Sigmoid colon (tissue), 7 donors: ENCODE results near the gene LCP1. TPM values are rescaled to one million over a fixed set of nuclear protein-coding genes. Genes with fewer than 3 reads are reported as not detected.

Source experiments
- DNase-seq: peaks from one replicate; pipeline ENCODE4 v3.0.0-alpha.2; 2019
- H3K27ac ChIP-seq, 4 donors: fragments of 200-600 bp; sonication (generic); one replicate each; pipeline ENCODE4 v1.5.1; 2016 to 2019; ENCODE audit warnings: mild to moderate bottlenecking in 1 of 4
- H3K27me3 ChIP-seq, 3 donors: fragments of 200-600 bp; sonication (generic); one replicate each; pipeline ENCODE4 v1.5.1; 2019; ENCODE audit warnings: mild to moderate bottlenecking in 1 of 3
- H3K36me3 ChIP-seq, 4 donors: fragments of 200-600 bp; sonication (generic); one replicate each; pipeline ENCODE4 v1.5.1; 2016 to 2019
- H3K4me1 ChIP-seq, 4 donors: fragments of 200-600 bp; sonication (generic); one replicate each; pipeline ENCODE4 v1.5.1; 2017 to 2019
- H3K4me3 ChIP-seq, 4 donors: fragments of 200-600 bp; sonication (generic); one replicate each; pipeline ENCODE4 v1.5.1; 2017 to 2019; ENCODE audit warnings: mild to moderate bottlenecking in 2 of 4, moderate library complexity in 1 of 4
- H3K9me3 ChIP-seq, 4 donors: fragments of 200-600 bp in 3 of 4; sonication (generic) in 3 of 4; one replicate each; pipeline versions ENCODE4 v1.5.1 to v1.6.1; 2013 to 2019
- CTCF ChIP-seq, 4 experiments: fragments of 450-650 bp in 3 of 4; fragments of 200-600 bp in 1 of 4; IDR thresholded peaks; one replicate each; pipeline ENCODE4 v1.5.1; 2016 to 2019; ENCODE audit warnings: antibody characterized with exemption in 4 of 4, mild to moderate bottlenecking in 3 of 4, moderate library complexity in 2 of 4
- EP300 ChIP-seq, 4 donors: sonication (generic); formaldehyde crosslinking; IDR thresholded peaks; one replicate each; pipeline ENCODE4 v1.6.1; 2017; ENCODE audit warnings: antibody characterized with exemption in 4 of 4
- POLR2A ChIP-seq, 2 donors: fragments of 450-650 bp; IDR thresholded peaks; one replicate each; pipeline ENCODE4 v1.6.1; 2016; ENCODE audit warnings: antibody characterized with exemption in 2 of 2, mild to moderate bottlenecking in 2 of 2, moderate library complexity in 2 of 2
- POLR2AphosphoS5 ChIP-seq, 4 donors: sonication (generic); formaldehyde crosslinking; IDR thresholded peaks; one replicate each; pipeline ENCODE4 v1.6.1; 2017; ENCODE audit warnings: antibody characterized with exemption in 4 of 4
- WGBS, 2 donors: extraction: QIAGEN DNeasy Blood & Tissue Kit; methylation state at CpG; one replicate each; pipeline ENCODE4 v1.1.7; 2013; 5-methylcytosine and 5-hydroxymethylcytosine counted together
- intact Hi-C: fragments of 100-400 bp; cut with DNase I; formaldehyde crosslinking; loops from one replicate; pipeline ENCODE4 v1.15.1; 2023
- polyA plus RNA-seq, 3 donors: library from polyadenylated mRNA; stranded (reverse); fragments of 200-250 nt; gene quantifications; one replicate each; pipeline ENCODE4 v1.2.3, GENCODE V29; 2013
- total RNA-seq, 4 donors: library from RNA; depleted of rRNA; stranded (reverse); fragments of >200 nt; gene quantifications; one replicate each; pipeline ENCODE4 v1.1.0, GENCODE V29; 2016
- donor health status: healthy with polysubstance abuse.
- donor health status: Bipolar disorder and iron deficiency.
- donor health status: healthy.

Gene LCP1
- total and polyA plus RNA-seq, 7 donors = 10.0 to 112 (median 27.4) TPM

- intact Hi-C loops = no loop called here
- H3K27ac ChIP-seq = no peak overlapping the region
- WGBS, 2 donors = 90% methylated on average over 9 of the region's 9 CpGs
- no peaks in the 10 kb centered on the region for H3K27me3 ChIP-seq
- H3K4me1 ChIP-seq = no peaks in the 10 kb centered on the region
- no peak for DNase-seq
- H3K4me3 ChIP-seq = no peak overlapping the region
- H3K9me3 ChIP-seq = no peaks in the 10 kb centered on the region
- H3K36me3 ChIP-seq = no peaks in the 10 kb centered on the region
- TF ChIP-seq CTCF (IDR thresholded peaks at IDR 0.05) = no peak
- TF ChIP-seq EP300 (IDR thresholded peaks at IDR 0.05) = no peak
- TF ChIP-seq POLR2A (IDR thresholded peaks at IDR 0.05) = no peak
- no peak for TF ChIP-seq POLR2AphosphoS5 (IDR thresholded peaks at IDR 0.05)
These were observed 67.4 kb downstream of the LCP1 start for GRCh38 chr13:46114613-46115012.

DNA sequence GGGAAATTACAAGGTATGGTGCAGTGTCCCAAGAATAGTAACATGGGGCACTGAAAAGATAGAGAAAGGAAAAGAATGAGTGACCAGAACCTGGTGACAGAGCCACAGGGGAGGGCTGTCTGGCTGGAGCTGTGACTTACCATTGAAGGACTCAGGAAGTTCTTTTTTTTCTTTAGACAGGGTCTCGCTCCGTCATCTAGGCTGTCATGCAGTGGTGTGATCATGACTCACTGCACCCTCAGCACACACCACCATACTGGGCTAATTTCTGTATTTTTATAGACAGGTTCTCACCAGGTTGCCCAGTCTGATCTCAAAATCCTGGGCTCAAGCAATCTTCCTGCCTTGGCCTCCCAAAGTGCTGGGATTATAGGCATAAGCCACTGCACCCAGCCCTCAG lies 68.4 kb downstream of the LCP1 start:
- Histone ChIP-seq H3K36me3 (no peaks in the 10 kb centered on the region), H3K27me3 (no peaks in the 10 kb centered on the region), H3K4me1 (no peaks in the 10 kb centered on the region), H3K27ac (no peak overlapping the region), H3K4me3 (no peak overlapping the region), H3K9me3 (no peaks in the 10 kb centered on the region)
- WGBS, 2 donors = 85 to 87% methylated on average over 2 of the region's 2 CpGs
- no peak for DNase-seq
- TF ChIP-seq POLR2AphosphoS5 (IDR thresholded peaks at IDR 0.05) (no peak), POLR2A (IDR thresholded peaks at IDR 0.05) (no peak), EP300 (IDR thresholded peaks at IDR 0.05) (no peak), CTCF (IDR thresholded peaks at IDR 0.05) (no peak)
- intact Hi-C loops = no loop called here

DNA sequence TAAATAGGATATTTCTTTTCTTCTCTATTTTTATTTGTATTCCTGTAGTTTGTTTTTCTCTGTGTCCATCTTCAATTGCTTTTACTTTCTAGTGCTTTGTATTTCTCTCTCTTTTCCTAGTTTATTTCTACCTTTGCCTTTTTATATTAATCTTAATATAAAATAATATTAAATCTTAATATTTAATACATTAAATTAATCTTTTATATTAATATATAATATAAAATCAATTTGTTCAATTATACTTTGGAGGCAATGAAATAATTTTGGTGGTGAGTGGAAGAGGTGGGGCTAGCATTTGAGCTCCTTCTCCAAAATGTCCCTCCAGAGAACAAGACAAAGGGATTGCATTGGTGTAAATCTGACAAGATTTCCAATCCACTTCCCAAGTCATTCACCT lies 70.8 kb downstream of the LCP1 start:
- no peak for TF ChIP-seq POLR2A (IDR thresholded peaks at IDR 0.05)
- TF ChIP-seq CTCF (IDR thresholded peaks at IDR 0.05) = no peak
- no peak for TF ChIP-seq POLR2AphosphoS5 (IDR thresholded peaks at IDR 0.05)
- no peak for TF ChIP-seq EP300 (IDR thresholded peaks at IDR 0.05)
- DNase-seq = no peak
- Histone ChIP-seq H3K9me3 (no peaks in the 10 kb centered on the region), H3K36me3 (no peaks in the 10 kb centered on the region), H3K27me3 (no peaks in the 10 kb centered on the region), H3K27ac (no peak overlapping the region), H3K4me1 (no peaks in the 10 kb centered on the region), H3K4me3 (no peak overlapping the region)
- intact Hi-C loops = no loop called here

DNA sequence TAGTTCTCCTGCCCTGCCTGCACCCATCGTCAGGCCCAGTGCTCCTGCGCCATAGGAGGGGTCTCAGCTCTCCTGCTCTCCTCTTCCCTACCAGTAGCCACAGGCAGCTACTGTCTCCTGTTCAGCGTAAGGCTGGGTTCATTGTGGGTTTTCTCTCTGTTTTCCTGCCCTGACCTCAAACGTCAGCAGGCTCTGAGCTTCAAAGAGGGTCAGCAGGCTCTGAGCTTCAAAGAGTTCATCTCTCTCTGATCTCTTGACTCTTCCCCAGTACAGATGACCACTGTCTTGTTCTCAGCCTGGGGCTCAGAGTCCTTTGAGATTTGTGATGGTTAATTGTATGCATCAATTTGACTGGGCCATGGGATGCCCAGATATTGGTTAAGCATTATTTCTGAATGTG lies 72.5 kb downstream of the LCP1 start:
- WGBS, 2 donors = 50 to 70% methylated on average over 4 of the region's 4 CpGs

More for the DNA sequence above, 72.5 kb downstream of the LCP1 start:
- TF ChIP-seq CTCF (IDR thresholded peaks at IDR 0.05) (no peak), EP300 (IDR thresholded peaks at IDR 0.05) (no peak), POLR2AphosphoS5 (IDR thresholded peaks at IDR 0.05) (no peak), POLR2A (IDR thresholded peaks at IDR 0.05) (no peak)
- H3K4me3 ChIP-seq = no peak overlapping the region
- H3K27ac ChIP-seq = no peak overlapping the region
- intact Hi-C loops = no loop called here
- no peaks in the 10 kb centered on the region for H3K9me3 ChIP-seq
- H3K4me1 ChIP-seq = no peaks in the 10 kb centered on the region
- no peaks in the 10 kb centered on the region for H3K36me3 ChIP-seq
- no peak for DNase-seq
- H3K27me3 ChIP-seq = no peaks in the 10 kb centered on the region
